CD14-positive monocyte (primary cell): ENCODE data around the gene DPF1. TPM values are rescaled to one million over a fixed set of nuclear protein-coding genes. Genes with fewer than 3 reads are reported as not detected.

Experiments used
- DNase-seq, 3 donors: peaks; one replicate each; pipeline ENCODE4 v3.0.0-alpha.2; 2011 to 2022
- H2AFZ ChIP-seq: 2 replicates; pipeline ENCODE4 v1.6.0; 2012; ENCODE audit warnings: mild to moderate bottlenecking, low read depth, low read length, inconsistent platforms; ENCODE audit not compliant: insufficient read depth, poor library complexity, severe bottlenecking
- H3K27ac ChIP-seq, 2 donors: 1 replicate in 1 of 2; 2 replicates in 1 of 2; pipeline ENCODE4 v1.5.1; 2012 to 2013; ENCODE audit warnings: low read length in 2 of 2, control low read depth in 1 of 2, inconsistent platforms in 1 of 2, low read depth in 1 of 2, mild to moderate bottlenecking in 1 of 2
- H3K27me3 ChIP-seq, 2 donors: one replicate each; pipeline versions ENCODE4 v1.6.0 to v1.6.1; 2011 to 2013; ENCODE audit warnings: low read length in 2 of 2; ENCODE audit not compliant: control insufficient read depth in 2 of 2, insufficient read depth in 2 of 2
- H3K36me3 ChIP-seq, 2 donors: replicated peaks in 1 of 2; 1 replicate in 1 of 2; 2 replicates in 1 of 2; pipeline versions ENCODE4 v1.5.1 to v1.6.1; 2012 to 2013; ENCODE audit warnings: low read length in 2 of 2, control low read depth in 1 of 2, inconsistent platforms in 1 of 2, mild to moderate bottlenecking in 1 of 2; ENCODE audit not compliant: insufficient read depth in 2 of 2, control insufficient read depth in 1 of 2
- H3K4me1 ChIP-seq, 2 donors: 1 replicate in 1 of 2; 2 replicates in 1 of 2; pipeline versions ENCODE4 v1.5.1 to v1.6.1; 2012 to 2013; ENCODE audit warnings: low read length in 2 of 2, control low read depth in 1 of 2, inconsistent platforms in 1 of 2, mild to moderate bottlenecking in 1 of 2, moderate library complexity in 1 of 2; ENCODE audit not compliant: insufficient read depth in 2 of 2, control insufficient read depth in 1 of 2
- H3K4me2 ChIP-seq: replicated peaks from 2 replicates; pipeline ENCODE3; 2012; ENCODE audit warnings: low read length, moderate library complexity, mild to moderate bottlenecking; ENCODE audit not compliant: poor library complexity, severe bottlenecking; ENCODE audit errors: extremely low read depth
- H3K4me3 ChIP-seq, 3 experiments: fragments of 200-600 bp in 1 of 3; sonication (generic) in 1 of 3; replicated peaks in 1 of 3; 1 replicate in 2 of 3; 2 replicates in 1 of 3; pipeline ENCODE4 v1.5.1; 2011 to 2013; ENCODE audit warnings: low read length in 3 of 3, mild to moderate bottlenecking in 3 of 3, control low read depth in 2 of 3, low read depth in 2 of 3, inconsistent platforms in 1 of 3, moderate library complexity in 1 of 3
- H3K79me2 ChIP-seq: 2 replicates; pipeline ENCODE4 v1.6.0; 2012; ENCODE audit warnings: mild to moderate bottlenecking, control low read depth, inconsistent platforms, low read length, moderate library complexity; ENCODE audit not compliant: insufficient read depth
- H3K9ac ChIP-seq: 2 replicates; pipeline ENCODE4 v1.6.0; 2017; ENCODE audit warnings: low read length, mild to moderate bottlenecking; ENCODE audit not compliant: insufficient read depth, poor library complexity, severe bottlenecking
- H3K9me3 ChIP-seq, 2 donors: replicated peaks in 1 of 2; 1 replicate in 1 of 2; 2 replicates in 1 of 2; pipeline versions ENCODE4 v1.5.1 to v1.6.1; 2012 to 2013; ENCODE audit warnings: low read length in 2 of 2, control low read depth in 1 of 2; ENCODE audit not compliant: control insufficient read depth in 1 of 2, insufficient read depth in 1 of 2
- H4K20me1 ChIP-seq: 2 replicates; pipeline ENCODE4 v1.6.0; 2012; ENCODE audit warnings: mild to moderate bottlenecking, low read length, control low read depth, moderate library complexity; ENCODE audit not compliant: insufficient read depth
- H3K27ac Mint-ChIP-seq, 7 donors: one replicate each; pipeline ENCODE4 v1.8.0; 2020; ENCODE audit warnings: mild to moderate bottlenecking in 7 of 7, mixed read lengths in 7 of 7, moderate library complexity in 6 of 7, inconsistent platforms in 2 of 7
- H3K27me3 Mint-ChIP-seq, 3 donors: one replicate each; pipeline ENCODE4 v1.8.0; 2021 to 2022; ENCODE audit warnings: low read depth in 3 of 3, mild to moderate bottlenecking in 3 of 3, mixed read lengths in 3 of 3, moderate library complexity in 3 of 3, inconsistent platforms in 1 of 3
- H3K36me3 Mint-ChIP-seq, 2 donors: one replicate each; pipeline ENCODE4 v1.8.0; 2020; ENCODE audit warnings: mixed read lengths in 2 of 2, inconsistent platforms in 1 of 2, mild to moderate bottlenecking in 1 of 2
- H3K4me1 Mint-ChIP-seq: one replicate; pipeline ENCODE4 v1.8.0; 2020; ENCODE audit warnings: mild to moderate bottlenecking, mixed read lengths
- H3K4me3 Mint-ChIP-seq, 2 donors: one replicate each; pipeline ENCODE4 v1.8.0; 2020; ENCODE audit warnings: mild to moderate bottlenecking in 2 of 2, mixed read lengths in 2 of 2, moderate library complexity in 1 of 2
- H3K9me3 Mint-ChIP-seq, 7 donors: one replicate each; pipeline ENCODE4 v1.8.0; 2020 to 2022; ENCODE audit warnings: mixed read lengths in 7 of 7, mild to moderate bottlenecking in 6 of 7, moderate library complexity in 6 of 7, inconsistent platforms in 2 of 7
- WGBS: methylation state at CpG from one replicate; pipeline ENCODE4 v1.1.5; 2013; ENCODE audit warnings: missing lambda C conversion rate; ENCODE audit not compliant: insufficient coverage; 5-methylcytosine and 5-hydroxymethylcytosine counted together
- intact Hi-C, 2 donors: fragments of 100-400 bp; cut with micrococcal nuclease; formaldehyde crosslinking; loops; one replicate each; pipeline versions ENCODE4 v1.15.0 to v1.15.1; 2023
- polyA plus RNA-seq, 3 donors: library from polyadenylated mRNA; depleted of rRNA in 1 of 3; unstranded in 2 of 3; stranded (reverse) in 1 of 3; fragments of 300-500 nt in 2 of 3; fragments of >200 nt in 1 of 3; fragmentation: Illumina TruSeq in 2 of 3; gene quantifications; 1 replicate in 2 of 3; 2 replicates in 1 of 3; pipeline ENCODE4 v1.2.3, GENCODE V29; 2012 to 2021
- TF ChIP-seq, protein P1 (sequence below): fragments of 200-600 bp; IDR thresholded peaks from one replicate; pipeline ENCODE4 v1.8.0; 2022; ENCODE audit warnings: antibody characterized with exemption, mild to moderate bottlenecking

Gene DPF1
- polyA plus RNA-seq, 3 donors, result not detected

DNA sequence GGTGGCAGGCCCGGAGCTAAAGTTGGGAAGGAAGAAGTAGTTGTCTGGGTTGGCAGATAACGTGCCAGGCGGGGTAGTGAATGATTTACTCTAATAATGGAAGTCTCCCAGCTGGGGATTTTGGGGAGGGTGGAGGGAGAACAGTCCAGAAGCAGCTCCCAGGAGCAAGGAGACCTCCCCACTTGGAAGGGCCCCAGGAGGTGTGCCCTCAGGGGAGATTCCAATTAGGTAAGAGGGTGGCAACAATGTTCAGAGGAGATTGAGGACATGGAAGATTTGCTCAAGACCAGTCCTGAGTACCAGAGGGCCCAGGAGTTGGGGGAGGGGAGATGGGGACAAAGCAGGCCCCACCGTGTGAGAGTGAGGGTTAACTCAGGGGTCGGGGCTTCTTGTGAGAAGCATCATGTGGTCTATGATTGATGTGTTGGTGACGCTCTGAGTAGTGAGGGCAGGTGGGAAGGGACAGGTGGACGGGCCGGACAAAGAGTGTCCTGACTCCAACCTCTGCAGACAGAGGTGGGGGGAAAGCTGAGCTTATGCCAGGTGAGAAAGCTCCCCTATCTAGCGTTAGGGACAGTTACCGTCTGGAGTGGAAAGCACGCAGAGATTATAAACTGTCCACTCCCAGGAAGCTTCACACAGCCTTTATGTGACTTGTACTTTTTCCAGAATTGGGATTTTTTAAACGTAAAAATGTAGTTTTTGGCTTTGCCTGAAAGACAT lies 43.9 kb upstream of the DPF1 start:
- intact Hi-C loops, result no loop called here
- Histone ChIP-seq H4K20me1 (peaks cover 33% of the 10 kb centered on the region), H3K79me2 (peaks cover 33% of the 10 kb centered on the region), H3K27me3 (no peaks in the 10 kb centered on the region), H3K4me1 (peaks cover 30 to 44% of the 10 kb centered on the region in 2 donors), H3K4me3 (no peak overlapping the region), H2AFZ (no peak overlapping the region), H3K36me3 (no peaks in the 10 kb centered on the region), H3K4me2 (no peak overlapping the region), H3K9ac (no peak overlapping the region), H3K9me3 (no peaks in the 10 kb centered on the region), H3K27ac (no peak overlapping the region)
- peaks cover 50% of the 10 kb centered on the region for H3K4me1 Mint-ChIP-seq
- peaks cover 26 to 28% of the 10 kb centered on the region in 2 donors for H3K36me3 Mint-ChIP-seq
- no peaks in the 10 kb centered on the region for H3K9me3 Mint-ChIP-seq
- TF ChIP-seq, protein P1, sequence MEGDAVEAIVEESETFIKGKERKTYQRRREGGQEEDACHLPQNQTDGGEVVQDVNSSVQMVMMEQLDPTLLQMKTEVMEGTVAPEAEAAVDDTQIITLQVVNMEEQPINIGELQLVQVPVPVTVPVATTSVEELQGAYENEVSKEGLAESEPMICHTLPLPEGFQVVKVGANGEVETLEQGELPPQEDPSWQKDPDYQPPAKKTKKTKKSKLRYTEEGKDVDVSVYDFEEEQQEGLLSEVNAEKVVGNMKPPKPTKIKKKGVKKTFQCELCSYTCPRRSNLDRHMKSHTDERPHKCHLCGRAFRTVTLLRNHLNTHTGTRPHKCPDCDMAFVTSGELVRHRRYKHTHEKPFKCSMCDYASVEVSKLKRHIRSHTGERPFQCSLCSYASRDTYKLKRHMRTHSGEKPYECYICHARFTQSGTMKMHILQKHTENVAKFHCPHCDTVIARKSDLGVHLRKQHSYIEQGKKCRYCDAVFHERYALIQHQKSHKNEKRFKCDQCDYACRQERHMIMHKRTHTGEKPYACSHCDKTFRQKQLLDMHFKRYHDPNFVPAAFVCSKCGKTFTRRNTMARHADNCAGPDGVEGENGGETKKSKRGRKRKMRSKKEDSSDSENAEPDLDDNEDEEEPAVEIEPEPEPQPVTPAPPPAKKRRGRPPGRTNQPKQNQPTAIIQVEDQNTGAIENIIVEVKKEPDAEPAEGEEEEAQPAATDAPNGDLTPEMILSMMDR, result no peak
- no peak for DNase-seq
- peak overlapping the region in 2 of 7 donors; percentile 23 to 50 for H3K27ac Mint-ChIP-seq
- peaks cover 2 to 4% (median 4%) of the 10 kb centered on the region in 3 donors for H3K27me3 Mint-ChIP-seq
- 65% methylated on average over 7 of the region's 12 CpGs for WGBS
- H3K4me3 Mint-ChIP-seq, result no peak overlapping the region

DNA sequence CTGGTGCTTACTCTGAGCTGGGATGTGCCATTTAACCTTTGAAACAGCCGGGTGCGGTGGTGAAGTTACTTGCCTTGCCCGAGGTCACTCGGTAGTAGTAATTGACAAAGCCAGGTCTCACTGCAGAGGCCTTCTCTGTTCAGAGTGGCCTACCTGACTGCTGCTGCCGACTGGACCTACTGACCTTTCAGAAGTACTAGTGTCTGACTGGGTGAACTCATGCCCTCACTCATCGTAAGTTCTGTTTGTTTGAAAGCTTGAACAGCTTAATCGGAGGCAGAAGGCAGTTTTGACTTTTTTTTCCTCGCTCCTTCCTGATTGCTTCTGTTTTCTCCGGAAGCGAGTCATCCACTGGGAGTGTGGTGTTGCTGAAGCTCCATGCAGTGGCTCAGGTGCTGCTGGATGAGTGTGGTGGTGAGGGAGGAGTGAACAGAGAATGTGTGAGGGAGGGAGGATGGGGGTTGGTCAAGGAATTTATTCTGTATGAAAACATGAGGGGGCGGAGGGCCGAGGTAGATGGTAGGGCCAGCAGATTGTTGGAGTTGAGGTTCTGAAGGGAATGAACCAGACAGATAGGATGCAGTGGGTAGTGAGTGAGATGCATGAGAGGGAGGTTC lies 43.1 kb upstream of the DPF1 start:
- peak overlapping the region in 1 of 2 donors; percentile 11 for H3K4me3 Mint-ChIP-seq
- no peak for DNase-seq
- no peak overlapping the region for H3K9ac ChIP-seq
- peaks cover 29% of the 10 kb centered on the region for H4K20me1 ChIP-seq
- peaks cover 50% of the 10 kb centered on the region for H3K4me1 Mint-ChIP-seq
- no peak overlapping the region for H2AFZ ChIP-seq
- TF ChIP-seq, protein P1, result no peak
- peak overlapping the region in 2 of 7 donors; percentile 50 to 82 for H3K27ac Mint-ChIP-seq
- H3K4me3 ChIP-seq, result no peak overlapping the region
- no peak overlapping the region for H3K27ac ChIP-seq
- 86% methylated on average over 11 of the region's 12 CpGs for WGBS
- H3K79me2 ChIP-seq, result peaks cover 30% of the 10 kb centered on the region
- no peaks in the 10 kb centered on the region for H3K9me3 Mint-ChIP-seq
- H3K36me3 ChIP-seq, result no peaks in the 10 kb centered on the region
- H3K4me2 ChIP-seq, result peak overlapping the region; percentile 1
- H3K9me3 ChIP-seq, result no peaks in the 10 kb centered on the region
- peaks cover 2 to 4% (median 4%) of the 10 kb centered on the region in 3 donors for H3K27me3 Mint-ChIP-seq
- H3K4me1 ChIP-seq, result peaks cover 30 to 44% of the 10 kb centered on the region in 2 donors
- intact Hi-C loops, result no loop called here
- H3K27me3 ChIP-seq, result no peaks in the 10 kb centered on the region
- peaks cover 23 to 26% of the 10 kb centered on the region in 2 donors for H3K36me3 Mint-ChIP-seq
